WTC11 (cell line): ENCODE measurements around the gene CCDC89. TPM values are rescaled to one million over a fixed set of nuclear protein-coding genes. Genes with fewer than 3 reads are reported as not detected.

ENCODE experiments used
- ATAC-seq: fragments of 200-7000 bp; cut with Tn5 transposase; 2 replicates; pipeline ENCODE4 v1.10.0; 2021; ENCODE audit warnings: mild to moderate bottlenecking, moderate library complexity
- CTCF ChIA-PET: fragments of 300-600 bp; sonication (Branson Sonifier 250); formaldehyde crosslinking; loops from one replicate; lab custom pipeline; 2021; ENCODE audit warnings: antibody characterized with exemption; lab: Charles Lee
- POLR2A ChIA-PET: fragments of 350-600 bp; sonication (Branson Sonifier 250); formaldehyde crosslinking; loops from one replicate; lab custom pipeline; 2021; ENCODE audit warnings: antibody characterized with exemption; lab: Charles Lee
- DNase-seq: peaks from one replicate; pipeline ENCODE4 v3.0.0; 2021; ENCODE audit warnings: low spot score
- H3K27ac Mint-ChIP-seq: 2 replicates; pipeline ENCODE4 v1.8.0; 2021; ENCODE audit warnings: mixed read lengths
- H3K27me3 Mint-ChIP-seq: 2 replicates; pipeline ENCODE4 v1.8.0; 2021; ENCODE audit warnings: low read depth, mild to moderate bottlenecking, moderate library complexity, mixed read lengths
- H3K36me3 Mint-ChIP-seq: 2 replicates; pipeline ENCODE4 v1.8.0; 2021; ENCODE audit warnings: mixed read lengths
- H3K4me1 Mint-ChIP-seq: 2 replicates; pipeline ENCODE4 v1.8.0; 2022; ENCODE audit warnings: mixed read lengths
- H3K4me3 Mint-ChIP-seq: 2 replicates; pipeline ENCODE4 v1.8.0; 2021; ENCODE audit warnings: mild to moderate bottlenecking, moderate library complexity, mixed read lengths
- H3K9me3 Mint-ChIP-seq: 2 replicates; pipeline ENCODE4 v1.8.0; 2021; ENCODE audit warnings: mixed read lengths
- AFF4 ChIP-seq: sonication (generic); formaldehyde crosslinking; IDR thresholded peaks from 2 replicates; pipeline ENCODE4 v1.8.1; 2023; ENCODE audit warnings: mild to moderate bottlenecking, missing genetic modification reagents, borderline replicate concordance
- CDX4 ChIP-seq: fragments of 250-450 bp; sonication (Bioruptor Pico); IDR thresholded peaks from 2 replicates; pipeline ENCODE4 v1.9.0; 2021; ENCODE audit warnings: moderate library complexity, mild to moderate bottlenecking, inconsistent platforms, borderline replicate concordance
- ETV6 ChIP-seq: sonication (generic); formaldehyde crosslinking; IDR thresholded peaks from 2 replicates; pipeline ENCODE4 v1.8.1; 2022; ENCODE audit warnings: mild to moderate bottlenecking, missing genetic modification reagents
- KAT7 ChIP-seq: sonication (generic); formaldehyde crosslinking; IDR thresholded peaks from 2 replicates; pipeline ENCODE4 v1.8.1; 2023; ENCODE audit warnings: missing genetic modification reagents, mild to moderate bottlenecking, borderline replicate concordance
- MAX ChIP-seq: sonication (generic); formaldehyde crosslinking; IDR thresholded peaks from 2 replicates; pipeline ENCODE4 v1.8.0; 2022; ENCODE audit warnings: mild to moderate bottlenecking, missing genetic modification reagents
- MLX ChIP-seq: sonication (generic); formaldehyde crosslinking; IDR thresholded peaks from 2 replicates; pipeline ENCODE4 v1.8.1; 2023; ENCODE audit warnings: mild to moderate bottlenecking, missing genetic modification reagents, moderate library complexity
- PREB ChIP-seq: sonication (generic); formaldehyde crosslinking; IDR thresholded peaks from 2 replicates; pipeline ENCODE4 v1.8.1; 2022; ENCODE audit warnings: mild to moderate bottlenecking, missing genetic modification reagents, moderate library complexity, borderline replicate concordance
- PRRX2 ChIP-seq: fragments of 250-450 bp; sonication (Bioruptor Pico); IDR thresholded peaks from 2 replicates; pipeline ENCODE4 v1.8.0; 2021; ENCODE audit warnings: mild to moderate bottlenecking
- TEAD4 ChIP-seq: sonication (generic); formaldehyde crosslinking; IDR thresholded peaks from 2 replicates; pipeline ENCODE4 v1.8.0; 2022; ENCODE audit warnings: mild to moderate bottlenecking, missing genetic modification reagents
- ZNF232 ChIP-seq: sonication (generic); formaldehyde crosslinking; IDR thresholded peaks from 2 replicates; pipeline ENCODE4 v1.8.0; 2022; ENCODE audit warnings: mild to moderate bottlenecking, missing genetic modification reagents
- ZNF416 ChIP-seq: fragments of 250-450 bp; sonication (Bioruptor Pico); IDR thresholded peaks from 2 replicates; pipeline ENCODE4 v1.9.0; 2021; ENCODE audit warnings: mild to moderate bottlenecking, inconsistent platforms
- ZNF423 ChIP-seq: fragments of 250-450 bp; sonication (Bioruptor Pico); IDR thresholded peaks from 2 replicates; pipeline ENCODE4 v2.1.2; 2022; ENCODE audit warnings: mild to moderate bottlenecking, moderate library complexity
- ZNF425 ChIP-seq: fragments of 250-450 bp; sonication (Bioruptor Pico); conservative IDR thresholded peaks from 2 replicates; pipeline ENCODE4 v1.9.0; 2021; ENCODE audit warnings: mild to moderate bottlenecking
- ZSCAN18 ChIP-seq: fragments of 250-450 bp; sonication (Bioruptor Pico); IDR thresholded peaks from 2 replicates; pipeline ENCODE4 v2.1.2; 2022; ENCODE audit warnings: mild to moderate bottlenecking, moderate library complexity
- total RNA-seq: library from RNA; stranded (reverse); gene quantifications from 3 replicates; pipeline ENCODE4 v1.2.3, GENCODE V29; 2021

CCDC89 gene
- total RNA-seq, 1 experiment from 2014 or later: not detected

GRCh38 chr11:85694385-85694980, 8.5 kb upstream of the CCDC89 start:
- no peak; the same call in 1 of the 2 replicates for ATAC-seq
- H3K36me3 Mint-ChIP-seq: no peaks in the 10 kb centered on the region
- no peaks in the 10 kb centered on the region for H3K9me3 Mint-ChIP-seq
- no peaks in the 10 kb centered on the region for H3K27me3 Mint-ChIP-seq
- TF ChIP-seq MLX (no peak), ZSCAN18 (CRISPR knock-in tag) (no peak), ZNF425 (CRISPR knock-in tag) (no peak), MAX (CRISPR knock-in tag) (no peak), TEAD4 (no peak), ZNF232 (CRISPR knock-in tag) (no peak), ZNF416 (CRISPR knock-in tag) (no peak), KAT7 (CRISPR knock-in tag) (no peak), PREB (CRISPR knock-in tag) (no peak), CDX4 (CRISPR knock-in tag) (no peak), AFF4 (CRISPR knock-in tag) (no peak)
- TF ChIP-seq, all 79 proteins: peak for 0
- no peak overlapping the region for H3K27ac Mint-ChIP-seq
- CTCF ChIA-PET: interaction anchor here (1.0 to 1.6 kb wide), 7 partner anchors 9 to 132 kb away, joined by 3 to 4 read pairs (median 3); partner anchors contain the start of gene CCDC89
- H3K4me3 Mint-ChIP-seq: no peak overlapping the region
- POLR2A ChIA-PET: interaction anchor here (0.6 kb wide), 1 partner anchor 161 kb away, joined by 3 read pairs; the partner anchor contains the start of gene CCDC83
- peaks cover 10% of the 10 kb centered on the region for H3K4me1 Mint-ChIP-seq
- no peak for DNase-seq

- POLR2A ChIA-PET: no interaction called here
- no peak for DNase-seq
- no peak overlapping the region for H3K27ac Mint-ChIP-seq
Observed at GRCh38 chr11:85685125-85685819, 723 bp downstream of the CCDC89 start.

More at GRCh38 chr11:85685125-85685819, 723 bp downstream of the CCDC89 start:
- TF ChIP-seq ZNF423 (CRISPR knock-in tag): no peak
- TF ChIP-seq PRRX2 (CRISPR knock-in tag): no peak
- TF ChIP-seq ETV6 (CRISPR knock-in tag): no peak
- TF ChIP-seq, all 79 proteins: peak for 0
- ATAC-seq: no peak; the same call in 1 of the 2 replicates
- H3K36me3 Mint-ChIP-seq: no peaks in the 10 kb centered on the region
- CTCF ChIA-PET: interaction anchor here (1.1 to 1.5 kb wide), 2 partner anchors 10 to 141 kb away, joined by 3 to 4 read pairs; no protein-coding TSS in a partner anchor
- peaks cover 6% of the 10 kb centered on the region; the same call in 1 of the 2 replicates for H3K27me3 Mint-ChIP-seq
- H3K4me3 Mint-ChIP-seq: no peak overlapping the region
- H3K4me1 Mint-ChIP-seq: peaks cover 5% of the 10 kb centered on the region
- no peaks in the 10 kb centered on the region for H3K9me3 Mint-ChIP-seq
